OCI-LY3 (cell line): ENCODE data around the gene AOAH.

Experiments
- H2AFZ ChIP-seq: fragments of 200-600, 300-600 bp; shearing (Covaris generic); 2 replicates; pipeline ENCODE4 v1.6.0; 2014; ENCODE audit warnings: antibody characterized with exemption, low read depth, low read length
- H3K27ac ChIP-seq: fragments of 200-600, 300-600 bp; sonication (generic); 2 replicates; pipeline ENCODE4 v1.5.1; 2014; ENCODE audit warnings: mild to moderate bottlenecking, low read length, moderate library complexity, mixed read lengths
- H3K27me3 ChIP-seq: fragments of 200-600, 300-600 bp; sonication (generic); 2 replicates; pipeline ENCODE4 v1.6.1; 2014; ENCODE audit warnings: low read depth, low read length, mixed read lengths
- H3K36me3 ChIP-seq: fragments of 200-600, 300-600 bp; sonication (generic); replicated peaks from 2 replicates; pipeline ENCODE3; 2014; ENCODE audit warnings: low read depth, low read length, mixed read lengths
- H3K4me1 ChIP-seq: fragments of 300-600, 200-600 bp; sonication (generic); 2 replicates; pipeline ENCODE4 v1.6.1; 2014; ENCODE audit warnings: low read length, mixed read lengths
- H3K4me2 ChIP-seq: fragments of 200-600, 300-600 bp; sonication (generic); 2 replicates; pipeline ENCODE4 v1.6.1; 2014; ENCODE audit warnings: low read length, mixed read lengths
- H3K4me3 ChIP-seq: fragments of 300-600, 200-600 bp; sonication (generic); 2 replicates; pipeline ENCODE4 v1.5.1; 2014; ENCODE audit warnings: antibody characterized with exemption, mild to moderate bottlenecking, low read length, moderate library complexity
- H3K79me2 ChIP-seq: fragments of 300-600, 200-600 bp; shearing (Covaris generic); 2 replicates; pipeline ENCODE4 v1.6.1; 2014; ENCODE audit warnings: mild to moderate bottlenecking, low read length, mixed read lengths
- H3K9ac ChIP-seq: fragments of 300-600, 200-600 bp; shearing (Covaris generic); 2 replicates; pipeline ENCODE4 v1.6.0; 2014; ENCODE audit warnings: mild to moderate bottlenecking, low read length, moderate library complexity
- H3K9me3 ChIP-seq: fragments of 200-600, 300-600 bp; shearing (Covaris generic); 2 replicates; pipeline ENCODE4 v1.6.1; 2014; ENCODE audit warnings: low read length, mixed read lengths; ENCODE audit not compliant: insufficient read depth
- H4K20me1 ChIP-seq: fragments of 200-600, 300-600 bp; sonication (generic); 2 replicates; pipeline ENCODE4 v1.6.1; 2016; ENCODE audit warnings: low read length, mixed read lengths; ENCODE audit not compliant: insufficient read depth
- EZH2phosphoT487 ChIP-seq: fragments of 200-600 bp; shearing (Covaris generic); IDR thresholded peaks from 2 replicates; pipeline ENCODE4 v1.6.1; 2018; ENCODE audit warnings: antibody characterized with exemption, mixed run types, low read depth
- TF ChIP-seq, protein P1 (sequence below): fragments of 200-600, 300-600 bp; sonication (generic); IDR thresholded peaks from 2 replicates; pipeline ENCODE4 v1.5.1; 2014; ENCODE audit warnings: antibody characterized with exemption, low read length, low read depth

The AOAH gene

DNA sequence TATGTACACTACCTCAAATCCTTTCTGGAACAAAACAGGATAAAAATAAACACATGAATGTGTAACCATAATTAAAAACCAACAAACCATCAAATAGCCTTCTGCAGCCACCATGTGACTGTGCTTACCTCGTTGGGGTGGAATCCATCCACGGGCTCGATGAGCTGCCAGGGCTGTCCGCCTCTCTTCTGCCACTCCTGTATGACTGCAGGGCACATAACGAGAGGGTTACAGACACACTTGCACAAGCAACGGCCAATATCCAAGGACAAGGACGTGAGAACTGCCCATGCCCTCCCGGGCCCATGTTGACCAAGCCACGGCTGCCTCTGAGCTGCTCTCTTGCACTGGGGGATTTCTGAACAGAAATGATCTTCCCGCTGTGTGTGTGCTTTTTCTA is 202.4 kb downstream of the AOAH start:
- H3K27me3 ChIP-seq: peaks cover 53% of the 10 kb centered on the region
- H3K9ac ChIP-seq: no peak overlapping the region
- no peaks in the 10 kb centered on the region for H3K9me3 ChIP-seq
- no peak overlapping the region for H2AFZ ChIP-seq
- H4K20me1 ChIP-seq: no peaks in the 10 kb centered on the region
- no peak overlapping the region for H3K4me2 ChIP-seq
- peaks cover 12% of the 10 kb centered on the region for H3K4me1 ChIP-seq
- TF ChIP-seq, protein P1, sequence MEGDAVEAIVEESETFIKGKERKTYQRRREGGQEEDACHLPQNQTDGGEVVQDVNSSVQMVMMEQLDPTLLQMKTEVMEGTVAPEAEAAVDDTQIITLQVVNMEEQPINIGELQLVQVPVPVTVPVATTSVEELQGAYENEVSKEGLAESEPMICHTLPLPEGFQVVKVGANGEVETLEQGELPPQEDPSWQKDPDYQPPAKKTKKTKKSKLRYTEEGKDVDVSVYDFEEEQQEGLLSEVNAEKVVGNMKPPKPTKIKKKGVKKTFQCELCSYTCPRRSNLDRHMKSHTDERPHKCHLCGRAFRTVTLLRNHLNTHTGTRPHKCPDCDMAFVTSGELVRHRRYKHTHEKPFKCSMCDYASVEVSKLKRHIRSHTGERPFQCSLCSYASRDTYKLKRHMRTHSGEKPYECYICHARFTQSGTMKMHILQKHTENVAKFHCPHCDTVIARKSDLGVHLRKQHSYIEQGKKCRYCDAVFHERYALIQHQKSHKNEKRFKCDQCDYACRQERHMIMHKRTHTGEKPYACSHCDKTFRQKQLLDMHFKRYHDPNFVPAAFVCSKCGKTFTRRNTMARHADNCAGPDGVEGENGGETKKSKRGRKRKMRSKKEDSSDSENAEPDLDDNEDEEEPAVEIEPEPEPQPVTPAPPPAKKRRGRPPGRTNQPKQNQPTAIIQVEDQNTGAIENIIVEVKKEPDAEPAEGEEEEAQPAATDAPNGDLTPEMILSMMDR: no peak
- TF ChIP-seq EZH2phosphoT487: no peak
- no peak overlapping the region for H3K4me3 ChIP-seq
- no peaks in the 10 kb centered on the region for H3K36me3 ChIP-seq
- no peaks in the 10 kb centered on the region for H3K79me2 ChIP-seq
- no peak overlapping the region for H3K27ac ChIP-seq

DNA sequence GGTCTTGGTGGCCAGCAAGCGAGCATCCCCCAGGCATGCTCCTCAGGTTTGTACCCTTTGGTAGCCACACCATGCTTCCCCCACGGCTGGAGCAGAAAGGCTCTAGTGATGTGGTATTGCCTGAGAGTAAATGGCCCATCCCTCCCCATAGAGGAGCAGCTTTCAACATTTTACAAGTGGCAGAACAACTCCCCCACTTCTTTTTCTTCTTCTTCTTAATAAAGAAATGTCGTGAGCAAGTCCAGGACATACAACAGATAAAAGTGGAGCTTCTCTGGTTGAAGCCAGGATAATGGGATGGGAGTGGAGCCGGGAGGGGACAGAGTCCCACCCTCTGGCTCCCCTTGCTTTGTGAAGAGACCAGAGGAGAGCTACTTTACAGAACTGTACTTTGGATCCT is 203.2 kb downstream of the AOAH start:
- Histone ChIP-seq H3K27me3 (peaks cover 51% of the 10 kb centered on the region), H3K4me2 (no peak overlapping the region)
- TF ChIP-seq EZH2phosphoT487: no peak
- TF ChIP-seq, protein P1: no peak

DNA sequence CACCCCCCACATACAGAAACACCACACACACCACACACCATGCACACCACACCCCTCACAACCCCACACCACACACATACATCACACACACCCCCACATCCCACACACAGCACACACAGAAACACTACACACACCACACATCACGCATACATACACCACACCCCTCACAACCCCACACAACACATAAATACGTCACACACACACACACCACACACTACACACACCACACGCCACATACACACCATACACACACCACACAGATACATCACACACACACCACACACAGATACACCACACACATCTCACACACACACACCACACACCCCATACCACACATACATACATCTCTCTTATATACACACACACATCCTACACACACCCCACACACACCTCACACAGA is 208.4 kb downstream of the AOAH start:
- Histone ChIP-seq H3K79me2 (no peaks in the 10 kb centered on the region), H3K4me3 (no peak overlapping the region), H4K20me1 (no peaks in the 10 kb centered on the region), H3K27me3 (peaks cover 4% of the 10 kb centered on the region; the same call in 1 of the 2 replicates), H3K36me3 (no peaks in the 10 kb centered on the region), H2AFZ (no peak overlapping the region), H3K27ac (no peak overlapping the region), H3K9ac (no peak overlapping the region), H3K9me3 (no peaks in the 10 kb centered on the region), H3K4me2 (no peak overlapping the region), H3K4me1 (peaks cover 12% of the 10 kb centered on the region)
- no peak for TF ChIP-seq EZH2phosphoT487
- TF ChIP-seq, protein P1: no peak

More for the DNA sequence above, 203.2 kb downstream of the AOAH start:
- Histone ChIP-seq H3K27ac (no peak overlapping the region), H3K9ac (no peak overlapping the region), H3K4me1 (peaks cover 12% of the 10 kb centered on the region), H2AFZ (no peak overlapping the region), H3K79me2 (no peaks in the 10 kb centered on the region), H3K4me3 (no peak overlapping the region), H3K9me3 (no peaks in the 10 kb centered on the region), H3K36me3 (no peaks in the 10 kb centered on the region), H4K20me1 (no peaks in the 10 kb centered on the region)

DNA sequence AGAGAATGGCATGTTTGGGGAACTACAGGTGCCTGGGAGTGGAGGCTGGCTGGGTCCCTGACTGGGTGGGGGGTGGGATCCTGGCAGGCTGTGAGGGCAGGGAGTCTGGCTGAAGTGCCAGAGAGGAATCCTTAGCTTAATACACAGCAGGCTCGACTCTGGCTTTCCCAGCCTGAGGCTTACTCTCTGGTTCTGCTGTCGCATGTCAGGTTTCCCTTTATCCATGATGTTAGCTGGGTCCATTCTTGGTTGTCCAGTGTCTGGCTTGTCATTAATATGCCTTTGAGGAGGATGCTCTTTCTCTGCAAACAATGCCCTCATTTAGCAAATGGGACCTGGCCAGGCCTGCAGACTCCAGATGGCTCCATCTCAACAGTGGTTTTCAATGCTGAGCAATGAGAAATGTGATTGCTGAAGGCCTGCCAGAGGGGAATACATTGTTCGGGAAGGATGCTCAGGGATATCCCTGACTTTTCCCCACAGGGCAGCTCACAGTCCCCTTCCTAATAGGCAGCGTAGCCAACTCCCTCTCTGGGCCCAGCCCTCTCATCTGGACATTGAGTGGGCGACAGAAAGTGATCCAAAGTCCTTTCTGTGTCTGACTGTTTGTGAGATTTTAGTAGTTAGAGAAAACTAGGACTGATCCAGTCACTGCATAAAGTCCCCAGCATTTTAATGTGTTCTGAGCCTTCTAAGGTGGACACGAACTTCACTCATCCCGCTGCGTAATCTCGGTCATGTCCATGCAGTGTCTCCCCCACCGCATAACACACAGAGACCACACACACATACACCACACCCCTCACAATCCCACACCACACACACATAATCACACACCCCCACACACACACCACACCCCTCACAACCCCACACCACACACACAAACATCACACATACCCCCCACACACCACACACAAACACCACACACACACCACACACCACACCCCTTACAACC is 209.7 kb downstream of the AOAH start:
- no peak for TF ChIP-seq EZH2phosphoT487
- TF ChIP-seq, protein P1: no peak
- peaks cover 12% of the 10 kb centered on the region for H3K4me1 ChIP-seq
- H3K79me2 ChIP-seq: no peaks in the 10 kb centered on the region
- H2AFZ ChIP-seq: no peak overlapping the region
- no peaks in the 10 kb centered on the region for H3K27me3 ChIP-seq
- no peak overlapping the region for H3K4me2 ChIP-seq
- H3K4me3 ChIP-seq: no peak overlapping the region
- H3K9ac ChIP-seq: no peak overlapping the region
- H3K9me3 ChIP-seq: no peaks in the 10 kb centered on the region
- H4K20me1 ChIP-seq: no peaks in the 10 kb centered on the region
- no peaks in the 10 kb centered on the region for H3K36me3 ChIP-seq
- no peak overlapping the region for H3K27ac ChIP-seq
